HG03064 (cell line): Measurements from ENCODE around the gene NEK11.
"Not testable (repeated sequence)": the region's sequence is repeated elsewhere in the genome, so short reads cannot be mapped to it uniquely, and the experiment has no call there.

Source experiments
- ATAC-seq: cut with Tn5 transposase; IDR thresholded peaks from one replicate; pipeline ENCODE4 v1.9.1; 2021; ENCODE audit warnings: low read depth; ENCODE audit not compliant: unreplicated experiment

NEK11 gene

DNA sequence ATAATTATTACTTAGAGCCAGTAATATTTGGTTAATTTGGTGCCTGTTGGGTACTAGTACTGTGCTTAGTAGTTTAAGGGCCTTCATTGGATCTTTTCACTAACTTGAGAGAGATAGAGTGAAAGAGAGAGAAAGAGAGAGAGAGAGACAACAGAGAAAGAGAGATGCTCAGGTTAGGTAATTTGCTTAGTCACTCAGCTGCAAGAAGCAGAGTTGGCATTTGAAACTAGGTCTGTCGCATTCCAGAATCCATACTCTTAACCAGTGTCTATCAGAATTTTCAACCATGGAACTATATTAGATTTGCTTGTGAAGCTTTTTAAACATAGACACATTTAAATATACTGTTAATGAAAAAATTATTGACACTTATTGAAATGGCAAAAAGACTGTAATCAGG is 323.8 kb downstream of the NEK11 start:
- ATAC-seq, result no peak

DNA sequence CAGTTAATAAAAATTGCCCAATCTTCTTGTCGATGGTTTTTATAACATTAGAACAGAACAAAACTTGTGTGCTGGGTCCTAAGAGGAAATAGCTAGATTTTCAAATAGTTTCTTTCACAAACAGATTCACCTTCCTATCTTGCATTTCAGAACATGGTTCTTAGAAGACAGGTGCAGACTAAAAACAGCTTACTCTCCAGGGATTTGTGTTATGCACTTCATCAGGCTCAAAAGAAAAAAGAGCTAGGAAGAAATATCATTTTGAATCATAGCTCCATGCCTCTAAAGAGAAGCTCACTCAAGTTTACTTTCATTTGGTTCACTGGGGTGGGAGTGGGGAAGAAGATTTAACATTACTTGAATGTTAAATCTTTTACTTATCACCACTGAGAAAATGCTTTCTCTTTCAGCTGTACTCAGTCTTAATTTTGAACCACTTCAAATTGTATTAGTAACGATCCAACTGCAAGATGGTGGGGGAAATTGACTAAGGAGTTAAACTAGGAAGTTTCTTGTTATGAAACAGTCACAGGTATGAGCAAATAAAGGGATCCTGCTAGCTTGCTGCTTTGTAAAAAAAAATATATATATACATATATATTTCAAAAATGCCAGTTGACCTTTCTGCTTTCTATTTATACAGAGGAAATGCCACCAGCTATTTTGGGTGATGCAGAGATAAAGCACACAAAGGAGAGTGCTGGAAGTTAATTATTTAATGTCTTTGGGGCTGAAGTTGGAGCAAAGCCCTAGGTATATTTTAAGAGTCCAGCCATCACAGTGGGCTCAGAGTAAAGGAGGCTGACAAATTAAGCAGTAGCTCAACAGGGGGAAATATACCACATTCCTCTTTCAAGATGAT is 326.6 kb downstream of the NEK11 start:
- ATAC-seq, result no peak

DNA sequence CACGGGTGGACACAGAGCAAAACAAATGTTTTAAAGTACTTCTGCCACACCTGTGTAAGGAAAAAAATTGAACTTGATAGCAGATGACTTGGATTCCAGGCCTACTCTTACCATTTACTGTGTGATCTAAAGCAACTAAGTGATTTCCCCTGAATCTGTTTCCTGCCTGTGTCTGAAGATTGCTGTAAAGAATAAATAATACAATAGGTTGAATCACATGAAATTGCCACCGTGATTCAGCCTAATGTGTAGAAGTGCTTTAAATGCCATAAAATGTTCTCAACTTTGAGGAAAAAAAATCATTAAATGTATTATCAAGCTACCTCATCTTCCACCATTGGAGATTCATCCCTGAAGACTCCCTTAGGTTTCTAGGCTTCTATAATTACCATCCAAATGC is 327.3 kb downstream of the NEK11 start:
- ATAC-seq, result no peak

DNA sequence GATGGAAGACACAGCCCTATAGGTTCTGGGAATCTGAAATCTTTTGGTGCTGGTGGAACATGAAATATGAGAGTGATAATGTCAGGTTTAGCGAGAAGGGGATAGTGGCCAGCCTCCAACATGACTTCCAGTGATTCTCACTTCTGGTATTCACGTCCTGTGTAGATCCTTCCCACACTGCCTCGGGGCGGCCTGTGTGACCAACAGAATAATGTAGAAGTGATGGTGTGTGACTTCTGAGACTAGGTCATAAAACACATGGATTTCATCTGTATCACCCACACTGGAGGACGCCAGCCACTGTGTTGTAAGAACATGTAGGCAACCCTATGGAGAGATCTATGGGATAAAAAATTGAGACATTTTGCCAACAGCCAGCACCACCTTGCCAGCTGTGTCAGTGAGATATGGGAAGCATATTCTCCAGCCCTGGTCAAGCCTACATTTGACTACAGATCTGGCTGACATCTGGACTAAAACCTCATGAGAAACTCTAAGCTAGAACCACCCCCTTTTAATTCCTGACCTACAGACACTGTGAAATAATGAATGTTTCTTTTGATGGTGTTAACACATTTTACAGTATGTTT is 329.4 kb downstream of the NEK11 start:
- ATAC-seq, result no peak

DNA sequence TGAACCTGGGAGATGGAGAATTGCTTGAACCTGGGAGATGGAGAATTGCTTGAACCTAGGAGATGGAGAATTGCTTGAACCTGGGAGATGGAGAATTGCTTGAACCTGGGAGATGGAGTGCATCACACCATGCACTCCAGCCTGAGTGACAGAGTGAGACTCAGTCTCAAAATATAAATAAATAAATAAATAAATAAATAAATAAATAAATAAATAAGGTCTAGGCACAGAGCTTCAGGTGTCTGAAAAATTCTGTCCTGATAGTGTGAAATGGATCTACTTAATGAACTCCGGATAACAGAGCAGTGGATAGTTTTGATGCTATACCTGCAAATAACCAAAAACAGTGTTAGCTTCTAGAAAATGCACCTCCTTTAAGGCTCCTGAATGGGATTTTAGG is 330.6 kb downstream of the NEK11 start:
- ATAC-seq, result no peak

DNA sequence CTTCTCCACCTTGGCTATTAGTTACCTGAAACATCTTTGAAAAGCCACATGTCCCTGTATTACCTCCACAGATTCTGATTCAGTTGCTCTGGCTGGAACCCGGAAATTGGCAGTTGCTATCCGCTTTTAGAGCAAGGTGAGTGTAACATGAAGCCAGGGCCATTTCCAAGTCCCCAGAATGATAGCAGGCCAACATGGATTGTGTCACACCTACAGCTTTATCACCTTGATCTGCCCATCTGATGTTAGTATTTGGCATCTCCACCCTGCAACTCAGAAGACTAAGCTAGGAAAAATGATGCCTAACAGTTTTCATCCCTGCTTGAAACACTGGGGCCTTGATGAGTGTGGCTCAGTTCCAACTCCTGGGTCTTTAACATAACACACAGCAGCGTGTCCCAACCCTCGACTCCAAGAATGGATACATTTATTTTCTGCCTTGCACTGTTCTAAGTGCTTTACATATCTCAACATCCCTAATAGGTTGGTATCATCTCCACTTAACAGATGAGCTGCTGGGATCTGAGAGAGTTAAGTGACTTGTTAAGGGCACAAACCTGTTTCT is 333.6 kb downstream of the NEK11 start:
- ATAC-seq, result no peak

DNA sequence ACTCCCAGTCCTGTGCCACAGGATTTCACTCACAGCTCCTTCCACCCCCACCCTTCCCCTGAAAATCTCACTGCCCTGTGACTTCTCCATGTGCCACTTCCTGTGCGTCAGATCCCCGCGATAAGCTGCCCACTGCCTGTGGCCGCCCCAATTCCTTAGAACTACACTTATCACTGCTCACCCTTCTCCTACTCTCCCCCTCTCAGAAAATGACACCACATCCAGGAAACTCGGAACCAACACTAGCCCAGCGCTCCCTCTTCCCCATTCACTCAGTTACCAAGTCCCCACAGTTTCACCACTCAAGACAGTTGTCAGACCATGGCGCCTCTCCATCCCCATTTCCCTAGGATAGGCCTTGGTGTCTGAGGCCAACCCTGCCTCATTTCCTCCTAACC is 334.4 kb downstream of the NEK11 start:
- not testable (repeated sequence) for ATAC-seq

DNA sequence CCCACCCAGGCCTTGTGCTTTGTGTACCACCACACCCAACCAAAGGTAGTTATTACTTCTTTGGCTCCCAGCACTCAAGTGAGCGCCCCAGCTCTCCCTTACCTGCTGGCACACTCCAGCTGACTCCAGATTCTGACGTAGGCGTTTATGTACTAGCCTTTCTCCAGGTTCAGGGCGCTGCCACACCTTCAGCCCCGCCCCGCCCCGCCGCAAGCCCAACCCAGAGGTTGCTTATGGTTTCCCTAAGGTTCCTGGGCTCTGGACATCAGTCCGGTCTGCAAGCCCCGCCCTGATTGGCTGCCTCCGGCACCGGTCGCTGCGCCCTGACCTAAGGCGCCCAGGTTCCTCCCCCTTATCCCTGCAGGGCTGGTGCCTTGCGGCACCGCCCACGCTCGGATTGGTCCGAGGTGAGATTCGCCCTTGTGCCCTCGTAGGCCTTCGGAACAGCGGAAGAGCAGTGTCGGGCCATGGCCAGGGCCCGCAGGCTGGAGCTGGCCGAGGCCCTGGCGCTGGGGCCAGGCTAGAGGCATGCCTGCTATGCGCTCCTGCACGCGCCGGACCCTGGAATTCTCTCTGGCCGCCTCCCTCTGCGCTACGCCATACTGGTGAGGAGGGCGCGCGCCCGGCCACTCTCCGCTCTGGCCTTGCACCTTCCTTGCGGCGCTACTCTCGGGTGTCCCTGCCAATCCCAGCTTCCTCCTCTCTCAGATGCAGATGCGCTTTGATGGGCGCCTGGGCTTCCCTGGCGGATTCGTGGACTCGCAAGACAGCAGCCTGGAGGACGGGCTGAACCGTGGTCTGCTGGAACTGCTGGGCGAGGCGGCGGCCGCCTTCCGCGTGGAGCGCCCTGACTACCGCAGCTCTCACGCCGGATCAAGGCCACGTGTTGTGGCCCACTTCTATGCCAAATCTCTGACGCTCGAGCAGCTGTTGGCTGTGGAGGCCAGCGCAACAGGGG is 335.1 kb downstream of the NEK11 start:
- peak; percentile 97 for ATAC-seq

DNA sequence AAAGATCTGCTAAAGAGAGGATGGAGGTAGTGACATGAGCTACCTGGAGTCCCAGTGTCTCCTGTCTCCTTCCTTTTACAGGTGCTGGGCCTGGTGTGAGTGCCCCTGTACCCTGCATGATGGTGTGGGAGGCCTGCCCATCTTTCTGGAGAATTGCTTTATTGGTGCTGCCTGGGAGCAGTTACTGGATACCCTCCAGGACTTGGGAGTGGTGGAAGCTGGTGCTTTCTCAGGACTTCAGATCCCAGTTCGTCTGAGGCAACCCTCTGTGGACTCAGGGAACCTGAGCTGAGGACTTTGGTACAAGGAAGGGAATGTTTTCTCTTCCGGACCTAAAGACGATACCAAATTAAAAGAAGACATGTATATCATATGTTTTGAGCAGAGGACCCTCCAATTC is 336.6 kb downstream of the NEK11 start:
- ATAC-seq, result no peak

DNA sequence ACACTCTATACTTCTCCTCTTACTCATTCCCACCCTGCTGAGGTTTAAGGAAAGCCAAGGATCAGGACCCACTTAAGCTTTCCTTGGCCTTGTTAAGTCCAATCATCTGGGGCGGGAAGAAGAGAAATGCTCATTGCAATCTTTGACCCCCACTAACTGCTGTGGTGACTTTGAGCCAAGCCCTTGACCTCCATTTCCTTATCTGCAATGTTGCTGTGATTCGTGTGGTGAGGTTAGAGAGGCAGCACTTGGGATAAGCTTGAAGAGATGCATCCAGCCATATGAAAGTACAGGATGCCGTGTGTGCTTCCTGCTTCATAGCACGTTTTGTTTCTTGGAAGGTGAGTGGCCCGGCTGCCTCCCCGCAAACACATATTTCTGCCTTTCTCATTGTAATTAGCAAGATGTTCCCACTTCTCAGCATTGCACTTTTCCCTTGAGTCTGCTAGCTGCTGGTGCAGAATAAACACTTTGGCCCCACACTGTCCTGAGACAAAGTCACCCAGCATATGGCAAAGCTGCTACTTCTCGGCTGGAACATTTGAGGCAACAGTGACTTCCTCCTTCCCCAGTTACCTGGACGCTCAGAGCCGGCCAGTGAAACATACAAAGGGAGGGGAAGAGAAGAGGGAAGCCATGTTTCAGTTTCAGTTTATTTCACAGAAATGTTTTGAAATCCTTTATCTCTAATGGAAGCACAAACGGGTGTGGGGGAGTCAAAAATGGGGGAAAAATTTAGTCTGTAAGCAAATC is 344.4 kb downstream of the NEK11 start:
- ATAC-seq, result no peak

DNA sequence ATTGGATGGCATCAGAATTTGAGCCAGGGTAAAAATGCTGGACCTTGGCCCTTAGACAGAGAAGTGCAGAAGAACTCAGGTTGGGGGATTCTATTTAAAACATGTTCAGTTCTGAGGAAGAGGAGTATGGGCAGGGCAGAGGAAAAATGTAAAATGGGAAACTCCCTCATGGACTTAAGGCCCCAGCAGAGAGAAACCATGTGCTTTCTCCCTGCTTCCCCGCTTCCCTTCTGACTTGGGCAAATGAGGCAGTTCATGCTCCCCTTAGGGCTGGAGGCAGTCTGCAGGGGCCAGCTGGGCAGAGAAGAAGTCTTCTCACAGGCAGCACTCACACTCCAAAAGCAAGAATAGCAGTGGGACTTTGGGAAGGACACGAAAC is 345.0 kb downstream of the NEK11 start:
- ATAC-seq, result no peak

DNA sequence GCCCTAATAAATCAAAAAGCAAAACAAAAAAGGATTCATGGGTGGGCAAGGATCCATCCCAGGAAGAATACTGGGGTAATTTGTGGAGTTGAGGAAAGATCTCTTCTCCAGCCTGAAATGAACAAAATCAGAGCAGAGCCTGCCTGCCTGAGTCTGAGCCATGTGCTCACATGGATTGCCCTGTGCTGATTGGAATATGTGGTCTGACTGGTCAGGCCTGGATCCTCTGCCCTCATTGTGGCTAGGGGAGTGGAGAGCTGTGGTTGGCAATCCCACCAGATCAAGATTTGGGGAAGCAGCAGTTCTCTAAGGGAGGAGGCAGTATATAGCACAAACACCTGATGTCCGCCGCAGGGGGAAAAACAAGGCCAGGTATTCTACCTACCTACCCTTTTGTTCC is 348.1 kb downstream of the NEK11 start:
- no peak for ATAC-seq

DNA sequence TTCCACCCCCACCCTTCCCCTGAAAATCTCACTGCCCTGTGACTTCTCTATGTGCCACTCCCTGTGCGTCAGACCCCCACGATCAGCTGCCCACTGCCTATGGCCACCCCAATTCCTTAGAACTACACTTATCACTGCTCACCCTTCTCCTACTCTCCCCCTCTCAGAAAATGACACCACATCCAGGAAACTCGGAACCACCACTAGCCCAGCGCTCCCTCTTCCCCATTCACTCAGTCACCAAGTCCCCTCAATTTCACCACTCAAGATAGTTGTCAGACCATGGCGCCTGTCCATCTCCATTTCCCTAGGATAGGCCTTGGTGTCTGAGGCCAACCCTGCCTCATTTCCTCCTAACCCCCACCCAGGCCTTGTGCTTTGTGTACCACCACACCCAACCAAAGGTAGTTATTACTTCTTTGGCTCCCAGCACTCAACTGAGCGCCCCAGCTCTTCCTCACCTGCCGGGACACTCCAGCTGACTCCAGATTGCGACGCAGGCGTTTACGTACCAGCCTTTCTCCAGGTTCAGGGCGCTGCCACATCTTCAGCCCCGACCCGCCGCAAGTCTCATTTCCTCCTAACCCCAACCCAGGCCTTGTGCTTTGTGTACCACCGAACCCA is 354.3 kb downstream of the NEK11 start:
- peak; percentile 12 for ATAC-seq

DNA sequence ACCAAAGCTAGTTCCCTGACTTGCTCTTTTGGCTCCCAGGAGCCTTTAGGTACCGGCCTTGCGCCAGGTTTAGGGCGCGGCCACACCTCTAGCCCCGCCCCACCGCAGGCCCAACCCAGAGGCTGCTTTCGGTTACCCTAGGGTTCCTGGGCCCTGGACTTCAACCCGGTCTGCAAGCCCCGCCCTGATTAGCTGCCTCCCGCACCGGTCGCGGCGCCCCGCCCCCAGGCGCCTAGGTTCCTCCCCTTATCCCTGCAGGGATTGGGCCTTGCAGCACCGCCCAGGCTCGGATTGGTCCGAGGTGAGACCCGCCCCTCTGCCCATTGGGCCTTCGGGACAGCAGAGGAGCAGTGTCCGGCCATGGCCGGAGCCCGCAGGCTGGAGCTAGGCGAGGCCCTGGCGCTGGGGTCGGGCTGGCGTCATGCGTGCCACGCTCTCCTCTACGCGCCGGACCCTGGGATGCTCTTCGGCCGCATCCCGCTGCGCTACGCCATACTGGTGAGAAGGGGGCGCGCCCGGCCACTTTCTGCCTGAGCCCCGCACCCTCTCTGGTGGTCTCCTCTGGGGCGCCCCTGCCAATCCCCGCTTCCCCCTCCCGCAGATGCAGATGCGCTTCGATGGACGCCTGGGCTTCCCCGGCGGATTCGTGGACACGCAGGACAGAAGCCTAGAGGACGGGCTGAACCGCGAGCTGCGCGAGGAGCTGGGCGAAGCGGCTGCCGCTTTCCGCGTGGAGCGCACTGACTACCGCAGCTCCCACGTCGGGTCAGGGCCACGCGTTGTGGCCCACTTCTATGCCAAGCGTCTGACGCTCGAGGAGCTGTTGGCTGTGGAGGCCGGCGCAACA is 355.0 kb downstream of the NEK11 start, which contains the start of gene NUDT16:
NUDT16 (plus strand) TSS at position 330 of the 847 bp plus-strand sequence; CDS start at position 361, 31 bp downstream.
- peak; percentile 98 for ATAC-seq

DNA sequence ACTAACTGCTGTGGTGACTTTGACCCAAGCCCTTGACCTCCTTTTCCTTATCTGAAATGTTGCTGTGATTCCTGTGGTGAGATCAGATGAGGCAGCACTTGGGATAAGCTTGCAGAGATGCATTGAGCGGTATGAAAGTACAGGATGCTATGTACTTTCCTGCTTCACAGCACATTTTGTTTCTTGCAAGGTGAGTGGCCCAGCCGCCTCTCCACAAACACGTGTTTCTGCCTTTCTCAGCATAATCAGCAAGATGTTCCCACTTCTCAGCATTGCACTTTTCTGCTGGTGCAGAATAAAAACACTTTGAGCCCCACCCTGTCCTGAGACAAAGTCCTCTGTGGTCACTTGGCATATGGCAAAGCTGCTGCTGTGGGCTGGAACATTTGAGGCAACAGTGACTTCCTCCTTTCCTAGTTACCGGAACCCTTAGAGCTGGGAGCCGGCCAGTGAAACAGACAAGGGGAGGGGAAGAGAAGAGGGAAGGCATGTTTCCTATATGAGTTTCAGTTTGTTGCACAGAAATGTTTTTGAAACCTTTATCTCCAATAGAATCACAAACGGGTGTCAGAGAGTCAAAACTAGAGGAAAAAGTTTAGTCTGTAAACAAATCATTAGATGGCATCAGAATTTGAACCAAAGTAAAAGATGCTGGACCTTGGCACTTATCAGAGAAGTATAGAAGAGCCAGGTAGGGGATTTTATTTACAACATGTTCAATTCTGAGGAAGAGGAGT is 359.9 kb downstream of the NEK11 start:
- no peak for ATAC-seq

DNA sequence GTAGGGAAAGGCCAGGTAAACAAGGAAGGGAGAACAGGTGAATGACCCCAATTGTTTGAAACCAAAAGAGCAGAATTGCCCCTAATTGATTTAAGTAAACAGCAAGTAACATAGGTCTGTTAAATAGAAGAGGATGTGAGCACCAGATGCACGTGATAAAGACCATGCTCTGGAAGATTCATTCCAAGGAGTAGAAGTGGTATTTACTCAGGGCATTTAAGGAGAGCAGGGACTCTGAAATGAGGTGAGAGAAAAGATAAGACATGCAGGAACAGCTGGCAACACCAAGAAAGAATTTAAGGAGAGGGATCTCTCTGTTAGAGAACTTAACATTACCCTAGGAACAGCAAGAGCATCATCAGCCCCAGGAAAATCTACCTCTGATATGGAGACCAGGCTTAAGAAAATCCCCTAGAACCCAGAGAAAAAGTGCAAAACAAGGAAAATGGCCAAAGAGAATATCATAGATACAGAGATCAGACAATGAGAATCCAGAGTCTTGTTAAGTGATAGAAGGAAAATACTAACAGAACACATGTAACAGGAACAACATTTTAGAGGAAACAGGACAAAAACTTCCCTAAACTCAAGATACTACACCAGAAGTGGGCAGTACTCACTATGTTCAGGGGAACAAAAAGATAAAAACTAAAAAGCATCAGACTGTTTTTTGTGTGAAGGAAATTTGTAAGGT is 361.3 kb downstream of the NEK11 start:
- no peak for ATAC-seq

DNA sequence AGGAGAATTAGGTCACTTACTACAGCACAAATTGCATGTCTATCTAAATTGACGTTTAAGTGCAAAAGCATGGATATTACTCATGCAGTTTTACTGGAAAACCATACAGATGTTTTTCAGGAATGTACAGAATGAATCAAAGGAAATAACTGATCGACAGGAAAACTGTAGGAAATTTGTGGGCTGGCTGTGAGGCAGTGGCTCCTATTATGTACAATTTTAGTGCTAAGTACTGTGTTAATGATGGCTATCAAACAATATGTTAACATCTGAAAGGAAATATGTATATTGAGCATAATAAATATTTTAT is 361.8 kb downstream of the NEK11 start:
- no peak for ATAC-seq

DNA sequence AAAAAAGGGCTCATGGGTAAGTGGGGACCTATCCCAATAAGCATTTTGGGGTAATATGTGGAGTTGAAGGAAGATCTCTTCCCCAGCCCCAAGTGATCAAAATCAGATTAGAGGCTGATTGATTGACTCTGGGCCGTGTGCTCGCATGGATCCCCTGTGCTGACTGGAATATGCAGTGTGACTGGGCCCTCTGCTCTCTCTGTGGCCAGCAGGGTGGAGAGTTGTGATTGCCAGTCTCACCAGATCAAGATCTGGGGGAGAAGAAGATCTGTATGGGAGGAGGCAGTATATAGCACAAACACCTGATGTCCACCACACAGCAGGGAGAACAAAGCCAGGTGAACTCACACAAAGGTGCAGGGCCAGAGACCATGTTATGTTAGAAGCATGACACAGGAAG is 363.7 kb downstream of the NEK11 start:
- ATAC-seq, result no peak
